SH-SY5Y (cell line): ENCODE results near the gene PPP4R3A.

Experiments
- GATA2 ChIP-seq: IDR thresholded peaks from 2 replicates; pipeline ENCODE4 v1.6.1; 2011; ENCODE audit warnings: mild to moderate bottlenecking, low read depth, low read length
- GATA3 ChIP-seq: IDR thresholded peaks from 2 replicates; pipeline ENCODE4 v1.6.1; 2011; ENCODE audit warnings: low read depth, mild to moderate bottlenecking, low read length, moderate library complexity

PPP4R3A gene

GRCh38 chr14:91510171-91511042 is at the start of gene PPP4R3A:
TSS of gene PPP4R3A (minus strand) at chr14:91510310. CDS start at chr14:91509647, 663 bp downstream.
- TF ChIP-seq GATA3: no peak
- TF ChIP-seq GATA2: no peak

- TF ChIP-seq GATA2 (no peak), GATA3 (no peak)
Measured at GRCh38 chr14:91555531-91555930, 45.4 kb upstream of the PPP4R3A start.

- no peak for TF ChIP-seq GATA3
- no peak for TF ChIP-seq GATA2
Measured at GRCh38 chr14:91554535-91555332, 44.6 kb upstream of the PPP4R3A start.

GRCh38 chr14:91548108-91548507 is 38.0 kb upstream of the PPP4R3A start:
- TF ChIP-seq GATA2 (no peak), GATA3 (no peak)

- no peak for TF ChIP-seq GATA3
- no peak for TF ChIP-seq GATA2
Measured at GRCh38 chr14:91545946-91546716, 36.0 kb upstream of the PPP4R3A start.

- TF ChIP-seq GATA2 (no peak), GATA3 (no peak)
Measured at GRCh38 chr14:91545204-91545603, 35.1 kb upstream of the PPP4R3A start.

- TF ChIP-seq GATA2: no peak
- TF ChIP-seq GATA3: no peak
Measured at GRCh38 chr14:91536327-91536726, 26.2 kb upstream of the PPP4R3A start.

GRCh38 chr14:91533623-91534022 is 23.5 kb upstream of the PPP4R3A start:
- TF ChIP-seq GATA2 (no peak), GATA3 (no peak)

- TF ChIP-seq GATA3 (no peak), GATA2 (no peak)
Measured at GRCh38 chr14:91523972-91524371, 13.9 kb upstream of the PPP4R3A start.

GRCh38 chr14:91521061-91521640 is 11.0 kb upstream of the PPP4R3A start:
- TF ChIP-seq GATA3 (no peak), GATA2 (no peak)

- no peak for TF ChIP-seq GATA3
- TF ChIP-seq GATA2: no peak
Measured at GRCh38 chr14:91520138-91520537, 10.0 kb upstream of the PPP4R3A start.

- no peak for TF ChIP-seq GATA3
Measured at GRCh38 chr14:91519239-91520036, 9.3 kb upstream of the PPP4R3A start.
